LoVo (cell line): ENCODE measurements around the gene ANKLE1.

Experiments
- DNase-seq: peaks from one replicate; pipeline ENCODE4 v3.0.0-alpha.2; 2016; ENCODE audit warnings: low spot score

Gene ANKLE1

DNA sequence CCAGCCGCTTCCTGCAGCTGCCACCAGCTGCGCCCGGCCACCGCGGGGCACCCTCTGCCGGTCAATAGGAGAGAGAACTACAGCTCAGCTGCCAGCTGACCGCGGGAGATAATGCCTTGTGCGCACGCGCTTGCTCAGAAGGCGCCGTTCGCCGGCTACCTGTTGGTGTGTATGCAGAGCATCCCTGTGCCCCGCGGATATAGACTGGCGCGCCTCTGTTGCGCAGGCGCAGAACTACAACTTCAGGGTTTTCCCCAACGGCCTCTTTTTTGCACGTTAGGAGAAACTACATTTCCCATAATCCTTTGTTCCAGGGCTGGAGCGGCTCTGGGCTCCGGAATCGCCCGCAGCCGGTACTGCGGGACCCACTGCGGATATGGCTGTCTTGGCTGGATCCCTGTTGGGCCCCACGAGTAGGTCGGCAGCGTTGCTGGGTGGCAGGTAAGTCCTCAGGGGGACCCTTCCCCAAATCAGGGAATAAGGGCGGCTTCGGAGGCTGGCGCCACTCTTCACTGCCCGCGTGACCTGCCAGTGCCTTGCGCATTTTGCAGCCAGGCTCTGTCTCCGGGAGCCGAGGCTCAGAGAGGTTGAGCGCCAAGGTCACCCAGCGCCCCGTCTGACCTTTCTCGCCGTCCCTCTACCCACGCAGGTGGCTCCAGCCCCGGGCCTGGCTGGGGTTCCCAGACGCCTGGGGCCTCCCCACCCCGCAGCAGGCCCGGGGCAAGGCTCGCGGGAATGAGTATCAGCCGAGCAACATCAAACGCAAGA lies 24.0 kb downstream of the ANKLE1 start, which contains the start of gene MRPL34:
MRPL34 (plus strand) TSS at position 356 of the 768 bp plus-strand sequence; CDS start at position 377, 21 bp downstream.
- DNase-seq = peak; percentile 100

DNA sequence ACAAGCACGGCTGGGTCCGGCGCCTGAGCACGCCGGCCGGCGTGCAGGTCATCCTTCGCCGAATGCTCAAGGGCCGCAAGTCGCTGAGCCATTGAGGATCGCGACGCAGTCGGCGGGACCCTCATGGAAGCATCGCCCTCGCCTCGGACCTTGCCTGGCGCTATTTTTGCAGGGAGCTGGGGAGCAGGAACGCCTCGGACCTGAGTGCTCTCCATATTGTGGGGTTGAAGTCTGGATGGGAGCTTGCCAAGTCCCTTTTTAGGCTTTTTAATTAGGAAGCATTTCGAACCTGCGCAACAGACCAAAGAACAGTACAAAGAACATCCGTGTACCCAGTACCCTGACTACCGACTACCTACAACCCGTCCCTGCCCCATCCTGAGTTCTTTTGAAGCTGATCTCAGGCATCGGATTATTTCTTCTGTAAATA lies 24.6 kb downstream of the ANKLE1 start:
- no peak for DNase-seq

DNA sequence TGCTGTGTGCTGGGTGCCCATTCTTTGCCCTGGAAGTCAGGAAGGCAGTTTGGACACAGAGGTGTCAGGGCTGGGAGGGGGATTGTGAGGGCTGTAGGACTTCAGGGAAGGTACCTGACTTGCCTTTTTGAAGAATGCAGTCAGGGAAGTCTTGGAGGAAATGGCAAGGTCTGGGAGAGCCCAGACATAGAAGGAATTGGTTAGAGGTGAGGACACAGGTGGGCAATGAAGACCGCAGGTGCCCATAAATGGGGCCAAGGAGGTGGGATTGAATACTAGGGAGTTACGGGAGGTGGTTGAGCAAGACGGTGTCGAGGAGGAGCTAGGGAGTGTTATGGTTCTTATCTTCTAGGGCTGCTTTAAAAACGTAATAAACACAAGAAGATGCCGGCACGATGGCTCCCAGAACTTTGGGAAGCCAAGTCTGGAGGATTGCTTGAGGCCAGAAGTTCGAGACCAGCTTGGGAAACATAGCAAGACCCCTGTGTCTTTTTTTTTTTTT lies 26.2 kb downstream of the ANKLE1 start:
- DNase-seq = no peak

DNA sequence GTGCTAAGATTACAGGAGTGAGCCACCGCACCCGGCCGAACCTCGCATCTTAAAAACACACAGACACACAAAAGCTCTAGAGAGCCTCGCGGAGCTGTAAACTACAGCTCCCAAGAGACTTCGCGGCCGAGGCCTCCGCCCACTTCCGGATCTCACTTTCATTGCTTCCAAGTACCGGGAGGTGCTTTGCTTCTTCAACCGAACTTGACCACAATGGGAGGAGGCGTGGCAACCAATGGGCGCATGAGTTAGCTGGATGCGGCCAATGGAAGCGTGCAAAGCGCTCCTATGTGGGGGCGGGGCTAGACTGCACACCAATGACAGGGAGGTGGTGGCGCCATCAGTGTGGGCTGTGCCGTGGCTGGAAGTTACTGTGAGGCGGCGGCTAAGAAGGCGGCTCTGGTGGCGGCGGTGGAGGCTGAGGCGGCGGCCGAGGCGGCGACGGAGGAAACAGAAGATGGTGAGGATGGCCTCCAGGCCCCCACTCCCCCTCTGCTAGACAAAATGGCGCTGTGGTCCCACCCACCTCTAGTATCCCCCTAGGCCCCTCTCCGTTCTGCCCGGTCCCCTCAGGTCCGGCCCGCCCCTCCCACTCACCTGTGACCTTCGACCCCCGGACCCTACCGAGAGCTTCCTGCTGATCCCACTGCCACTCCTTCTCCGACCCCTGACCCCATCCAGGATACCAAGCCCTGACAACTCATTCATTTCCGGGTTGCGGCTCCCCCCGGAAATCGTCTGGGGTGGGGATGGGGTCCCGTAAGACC lies 27.7 kb downstream of the ANKLE1 start, which contains the start of gene DDA1:
DDA1 (plus strand) TSS at position 366 of the 767 bp plus-strand sequence; CDS start at position 458, 92 bp downstream.
- DNase-seq = peak; percentile 99

DNA sequence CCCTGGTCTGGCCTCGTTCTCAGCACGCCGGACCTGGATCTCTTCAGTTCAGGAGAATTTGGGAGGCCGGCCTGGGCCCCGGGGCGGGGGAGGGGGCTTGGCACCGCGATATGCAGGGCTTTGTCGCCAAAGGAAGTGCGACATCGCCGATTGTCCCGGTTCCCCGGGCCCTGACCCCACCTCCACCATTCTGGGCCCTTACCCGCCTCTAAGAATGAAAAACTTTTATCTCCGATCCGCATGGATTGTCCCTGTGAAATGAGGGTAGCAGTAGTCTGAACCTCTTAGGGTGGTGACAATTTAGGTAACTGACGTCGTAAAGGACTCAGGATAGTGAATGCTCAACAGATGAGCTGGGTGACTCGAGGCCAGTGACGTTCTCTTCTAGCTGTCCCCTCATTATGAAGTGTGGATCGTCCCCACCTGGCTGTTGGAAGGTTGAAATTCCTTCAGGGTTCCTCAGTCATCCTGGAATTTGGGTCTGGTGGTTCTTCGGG lies 28.3 kb downstream of the ANKLE1 start:
- no peak for DNase-seq

DNA sequence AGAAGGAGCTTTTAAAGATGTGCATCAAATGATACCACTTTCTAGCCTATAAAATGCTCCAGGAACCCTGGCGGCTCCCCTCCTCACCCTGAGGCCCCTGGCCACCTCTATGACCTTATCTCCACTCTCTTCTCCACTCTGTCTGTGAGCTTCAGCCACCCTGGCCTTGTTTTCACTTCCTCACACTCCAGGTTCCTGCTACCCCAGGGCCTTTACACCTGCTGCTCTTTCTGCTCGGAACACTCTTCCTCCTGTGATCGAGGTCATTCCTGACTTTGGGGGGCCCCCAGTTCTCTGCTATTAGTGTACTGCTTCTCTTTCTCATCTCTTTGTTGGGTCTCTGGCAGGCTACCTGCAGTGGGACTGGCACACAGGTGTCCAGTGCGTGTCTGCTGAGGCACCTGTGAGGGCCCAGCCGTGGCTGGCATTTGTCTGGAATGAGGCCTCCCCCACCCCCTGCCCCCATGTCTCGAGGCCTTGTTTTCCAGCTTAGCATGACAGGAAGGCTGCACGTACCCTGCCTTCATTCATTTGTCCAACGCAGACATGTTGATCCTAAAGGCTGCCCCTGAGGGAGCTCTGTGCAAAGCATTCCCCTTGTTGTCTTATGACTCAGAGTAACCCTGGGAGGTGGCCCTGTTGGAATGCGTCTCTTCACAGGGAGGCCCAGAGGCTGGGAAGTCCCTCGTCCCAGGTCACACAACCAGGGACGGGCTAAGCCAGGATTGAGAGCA lies 29.9 kb downstream of the ANKLE1 start:
- DNase-seq = no peak

DNA sequence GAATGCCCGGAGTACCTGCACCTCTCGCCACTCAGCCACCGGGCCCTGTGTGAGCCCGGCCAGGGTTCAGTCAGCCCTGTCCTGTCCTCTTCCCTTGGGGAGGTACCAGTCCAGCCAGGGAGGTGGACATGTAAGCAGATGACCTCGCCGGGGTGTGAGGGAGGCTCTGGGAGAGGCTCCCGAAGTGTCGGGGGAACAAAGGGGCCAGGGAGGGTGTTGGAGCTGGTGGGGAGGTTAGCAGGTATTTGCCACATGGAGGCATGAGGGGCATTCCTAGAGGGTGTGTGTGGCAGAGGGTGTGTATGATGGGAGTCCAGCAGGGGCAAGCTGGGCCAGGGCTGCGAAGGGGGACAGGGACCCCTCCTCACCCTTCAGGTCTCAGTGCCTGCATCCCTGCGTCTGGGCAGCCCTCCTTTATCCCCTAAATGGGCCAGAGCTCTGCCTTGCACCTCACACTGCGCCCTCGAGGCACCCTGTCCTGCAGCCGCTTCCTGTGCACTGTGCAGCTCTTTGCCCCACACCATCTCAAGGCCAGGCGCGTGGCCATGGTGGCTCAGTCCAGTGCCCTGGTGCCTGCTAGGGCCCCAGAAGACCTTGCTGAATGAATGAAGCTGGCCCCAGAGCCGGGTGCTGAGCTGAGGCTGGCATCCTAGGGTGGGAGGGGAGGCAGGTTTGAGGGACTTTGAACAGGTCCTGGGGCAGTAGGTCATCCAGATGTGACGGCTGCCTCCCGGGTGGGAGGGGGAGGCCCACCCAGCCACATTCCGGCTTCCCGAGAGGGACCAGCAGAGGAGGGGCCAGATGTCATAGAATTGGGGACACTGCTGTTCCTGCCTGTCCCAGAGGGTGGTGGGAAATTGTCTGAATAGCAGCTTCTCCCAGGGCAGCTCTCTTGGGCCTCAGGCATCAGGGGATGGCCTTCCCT lies 30.8 kb downstream of the ANKLE1 start:
- DNase-seq = no peak

DNA sequence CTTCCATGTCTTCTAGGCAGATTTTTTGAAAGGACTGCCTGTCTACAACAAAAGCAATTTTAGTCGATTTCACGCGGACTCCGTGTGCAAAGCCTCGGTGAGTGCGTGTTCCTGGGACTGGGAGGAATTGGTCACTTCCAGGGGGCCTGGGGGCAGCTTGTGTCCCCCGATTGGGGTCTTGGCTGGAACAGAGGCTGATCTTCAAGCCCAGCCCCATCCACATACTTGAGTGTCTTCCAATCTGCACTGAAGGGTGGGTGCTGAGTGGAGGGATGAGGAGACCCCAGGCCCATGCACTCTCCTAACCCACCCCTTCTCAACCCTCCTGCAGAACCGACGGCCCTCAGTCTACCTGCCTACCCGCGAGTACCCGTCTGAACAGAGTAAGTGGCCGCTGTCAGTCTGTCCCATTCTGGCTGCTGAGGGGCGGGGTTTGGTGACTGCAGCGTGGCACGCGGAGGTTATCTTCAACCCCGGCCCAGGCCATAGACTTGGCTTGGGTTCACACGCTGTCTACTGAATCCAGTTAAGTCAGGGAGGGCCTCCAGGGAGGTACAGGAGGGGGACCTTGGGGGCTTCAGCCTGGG lies 32.4 kb downstream of the ANKLE1 start:
- DNase-seq = no peak

DNA sequence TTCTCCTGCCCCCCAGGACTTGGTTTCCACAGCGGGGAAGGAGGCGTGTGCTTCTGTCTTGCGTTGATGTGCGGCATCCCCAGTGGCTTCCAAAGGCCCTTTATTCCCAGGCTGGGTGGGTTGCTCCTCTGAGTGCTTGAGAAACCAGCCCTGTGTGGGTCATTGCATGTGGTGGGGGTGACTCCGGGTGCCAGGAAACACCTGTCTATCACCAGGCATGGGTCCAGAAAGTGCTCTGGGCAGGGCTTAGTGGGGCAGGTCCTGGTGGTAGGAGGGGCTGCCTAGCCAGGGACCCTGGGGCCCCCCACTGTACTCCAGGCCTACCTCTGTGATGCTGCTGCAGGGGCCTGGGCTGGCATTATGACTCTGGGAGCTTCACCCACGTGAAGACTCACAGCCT lies 37.3 kb downstream of the ANKLE1 start:
- DNase-seq = no peak

DNA sequence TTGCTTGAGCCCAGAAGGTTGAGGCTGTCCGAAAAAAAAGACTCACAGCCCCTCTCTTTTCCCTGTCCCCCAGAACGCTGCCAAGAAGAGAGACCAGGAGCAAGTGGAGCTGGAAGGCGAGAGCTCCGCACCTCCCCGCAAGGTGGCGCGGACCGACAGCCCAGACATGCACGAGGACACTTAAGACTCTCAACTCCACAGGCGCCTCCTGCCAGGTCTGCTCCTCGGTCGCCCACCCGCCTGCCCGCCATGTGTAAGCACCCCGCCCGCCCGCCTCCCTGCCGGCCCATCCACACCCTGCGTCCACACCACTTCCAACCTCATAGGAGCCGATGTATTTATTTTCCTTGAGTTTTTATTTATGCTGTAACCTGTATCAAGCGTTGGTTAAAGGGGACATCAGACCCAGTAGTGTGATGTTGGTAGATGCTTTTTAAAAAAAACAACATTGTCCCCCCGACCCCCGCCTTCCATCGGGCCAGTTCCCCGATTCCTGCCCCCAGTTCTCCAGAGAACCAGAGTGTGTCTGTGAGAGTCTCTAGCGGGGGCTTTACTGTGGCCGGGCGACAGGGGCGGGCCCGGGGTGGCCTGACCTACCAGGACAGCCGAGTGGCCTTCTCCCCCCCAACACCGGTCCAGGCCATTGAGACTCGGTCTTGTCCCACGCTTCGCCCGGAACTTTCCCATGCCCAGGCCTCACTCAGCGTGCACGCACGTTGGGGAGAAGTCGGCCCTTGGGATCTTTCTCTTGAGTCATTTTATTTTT lies 38.0 kb downstream of the ANKLE1 start:
- DNase-seq = no peak

DNA sequence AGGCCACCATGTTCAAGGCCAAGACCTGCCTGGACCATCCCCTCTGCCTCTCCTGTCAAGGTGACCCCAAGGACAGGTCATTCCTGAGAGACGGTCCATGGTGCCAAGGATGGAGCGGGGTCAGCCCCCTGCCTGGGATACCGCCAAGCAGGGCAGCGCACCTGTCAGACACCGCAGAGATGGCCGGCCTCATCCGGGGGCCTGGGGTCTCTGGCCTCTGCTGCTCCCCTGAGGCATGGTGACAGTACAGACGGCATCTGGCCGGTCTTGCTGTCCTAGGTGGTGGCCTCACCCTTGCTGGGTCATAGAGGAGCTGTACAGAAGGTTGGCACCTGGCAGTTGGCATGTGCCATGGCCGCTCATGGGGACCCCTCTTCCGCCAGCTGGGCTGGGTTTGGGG lies 38.7 kb downstream of the ANKLE1 start:
- DNase-seq = no peak

DNA sequence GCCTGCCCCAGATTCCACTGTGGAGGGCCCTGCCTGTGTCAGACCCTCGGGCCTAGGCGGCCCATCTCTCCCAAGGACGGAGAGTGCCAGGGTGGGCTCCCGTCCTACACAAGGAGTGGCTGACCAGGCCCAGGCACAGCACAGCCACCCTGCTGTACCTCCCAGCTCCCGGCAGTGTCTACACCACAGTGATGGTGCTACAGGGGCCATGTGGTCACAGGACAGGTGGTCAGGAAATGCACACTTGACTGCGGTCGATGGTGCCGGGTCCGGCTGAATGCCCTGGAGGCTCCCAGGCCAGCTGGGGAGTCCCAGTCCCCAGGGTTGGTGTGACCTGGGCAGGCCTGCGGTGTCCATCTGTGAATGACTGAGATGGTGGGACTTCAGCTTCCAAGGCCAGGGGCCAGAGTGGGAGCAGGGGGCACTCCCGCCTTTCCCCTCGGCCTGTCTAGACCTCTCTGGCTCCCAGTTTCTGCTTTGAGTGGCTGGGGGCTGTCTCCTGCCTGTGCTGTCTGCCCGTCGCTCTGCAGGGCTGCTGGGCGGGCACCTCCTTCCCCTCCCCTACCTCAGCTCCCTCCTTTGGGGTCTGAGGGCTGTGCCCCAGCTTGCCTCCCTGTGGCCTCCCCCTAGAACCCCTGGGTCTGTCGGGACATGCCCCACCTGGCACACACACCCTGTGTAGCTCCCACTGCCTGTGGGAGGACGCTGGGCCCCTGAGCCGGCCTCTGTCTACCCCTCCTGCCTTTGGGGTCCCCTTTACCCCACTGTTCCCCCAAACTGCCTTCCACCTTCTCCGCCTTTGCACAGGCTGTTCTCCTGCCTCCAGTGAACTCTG lies 40.2 kb downstream of the ANKLE1 start:
- no peak for DNase-seq

DNA sequence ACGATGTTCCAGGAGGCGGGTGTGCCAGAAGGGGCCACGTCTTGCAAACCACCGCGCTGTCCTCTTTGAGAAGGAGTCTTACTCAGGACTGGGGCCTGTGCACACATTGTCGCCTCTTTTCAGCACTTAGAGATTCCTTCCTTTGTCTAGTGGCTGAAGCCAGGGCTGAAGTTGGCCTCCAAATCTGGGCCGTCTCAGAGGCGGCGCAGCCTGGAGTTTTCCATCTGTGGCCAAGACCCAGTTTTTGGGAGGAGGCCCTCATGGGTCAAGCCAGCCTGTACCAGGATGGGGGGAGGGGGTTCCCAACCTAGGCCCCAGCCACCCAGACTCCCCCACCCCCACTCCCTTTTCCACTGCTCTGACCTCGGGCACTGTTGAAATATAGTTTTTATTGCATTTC lies 41.2 kb downstream of the ANKLE1 start:
- no peak for DNase-seq

DNA sequence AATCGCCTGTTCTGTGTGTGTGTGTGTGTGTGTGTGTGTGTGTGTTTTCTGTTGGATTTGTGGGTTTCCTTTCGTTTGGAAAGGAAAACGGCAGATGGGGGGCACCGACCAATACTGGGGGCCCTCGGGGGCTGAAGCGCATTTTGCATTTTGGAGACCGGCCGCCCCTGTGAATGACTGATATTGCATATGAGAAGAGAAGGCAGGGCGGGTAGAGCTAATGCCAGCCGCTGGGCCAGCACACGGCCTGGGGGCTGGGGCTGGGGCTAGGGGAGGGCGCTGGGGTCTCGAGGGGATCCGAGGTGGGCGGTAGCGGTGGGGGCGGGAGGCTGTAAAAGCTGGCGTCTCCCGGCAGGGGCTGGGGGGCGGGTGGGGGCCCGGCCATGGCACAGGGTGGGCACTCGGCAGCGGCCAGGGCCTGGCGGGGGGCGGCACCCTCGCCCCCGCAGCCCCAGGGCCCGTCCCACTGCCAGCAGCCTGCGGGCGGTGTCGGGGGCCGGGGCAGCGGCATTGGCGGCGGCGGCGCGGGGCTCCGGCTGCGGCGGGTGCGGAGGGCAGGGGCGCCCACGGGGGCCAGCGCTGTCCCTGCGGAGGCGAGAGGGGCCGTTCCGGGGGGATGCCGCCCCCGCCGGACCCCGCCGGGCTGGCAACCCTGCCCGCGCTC lies 41.7 kb downstream of the ANKLE1 start:
- no peak for DNase-seq

DNA sequence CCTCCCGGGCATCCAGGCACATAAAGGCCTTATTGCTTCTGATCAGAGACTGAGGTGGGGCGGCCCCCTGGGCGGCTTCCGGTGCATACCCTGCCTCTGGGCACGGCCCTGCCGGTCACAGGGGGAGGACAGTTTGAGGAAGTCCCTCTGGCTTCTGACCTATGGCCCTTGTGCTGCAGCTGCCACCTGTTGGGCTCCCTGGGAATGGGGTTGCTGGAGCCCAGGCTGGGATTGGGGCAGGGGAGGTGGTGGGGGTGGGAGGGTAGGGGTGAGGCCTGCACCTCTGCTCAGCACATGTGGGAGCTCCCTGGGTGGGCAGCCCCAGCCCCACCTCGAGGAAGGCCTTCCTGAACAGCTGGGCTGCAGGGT lies 42.2 kb downstream of the ANKLE1 start:
- DNase-seq = no peak

DNA sequence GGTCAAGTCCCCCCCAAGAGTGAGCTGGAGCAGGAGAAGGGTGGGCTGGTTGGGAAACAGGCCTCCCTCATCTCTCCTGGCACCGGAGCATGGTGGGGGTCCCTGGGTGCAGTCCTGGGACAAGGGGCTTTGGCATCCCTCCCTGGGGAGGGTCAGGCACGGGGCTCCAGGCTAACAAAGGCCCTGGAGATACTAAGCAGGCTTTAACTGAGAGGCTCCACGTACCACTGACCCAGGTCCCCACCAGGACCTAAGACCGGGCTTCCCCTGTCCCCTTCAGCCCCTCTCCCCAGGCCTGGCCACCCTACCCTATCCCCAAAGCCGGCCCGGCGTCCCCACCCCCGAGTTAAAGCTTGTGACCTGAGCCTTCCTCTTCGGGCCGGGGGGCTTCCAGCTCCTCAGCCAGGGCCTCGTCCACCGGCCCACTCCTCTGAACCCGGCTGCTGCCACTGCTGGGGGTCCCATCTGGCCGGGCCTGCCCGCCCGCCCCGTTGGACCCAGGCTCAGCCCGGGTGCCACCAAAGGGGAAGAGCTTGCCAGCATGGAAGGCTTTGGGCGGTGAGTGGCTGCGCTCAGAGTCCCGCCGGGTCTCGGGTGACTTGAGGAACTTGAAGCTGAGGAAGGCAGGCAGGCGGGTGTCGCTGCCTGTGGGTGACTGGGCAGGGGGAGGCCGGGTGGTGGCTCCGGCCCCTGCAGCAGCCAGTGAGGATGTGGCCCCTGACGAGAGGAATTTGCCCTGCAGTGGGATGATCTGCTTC lies 42.8 kb downstream of the ANKLE1 start:
- DNase-seq = no peak

DNA sequence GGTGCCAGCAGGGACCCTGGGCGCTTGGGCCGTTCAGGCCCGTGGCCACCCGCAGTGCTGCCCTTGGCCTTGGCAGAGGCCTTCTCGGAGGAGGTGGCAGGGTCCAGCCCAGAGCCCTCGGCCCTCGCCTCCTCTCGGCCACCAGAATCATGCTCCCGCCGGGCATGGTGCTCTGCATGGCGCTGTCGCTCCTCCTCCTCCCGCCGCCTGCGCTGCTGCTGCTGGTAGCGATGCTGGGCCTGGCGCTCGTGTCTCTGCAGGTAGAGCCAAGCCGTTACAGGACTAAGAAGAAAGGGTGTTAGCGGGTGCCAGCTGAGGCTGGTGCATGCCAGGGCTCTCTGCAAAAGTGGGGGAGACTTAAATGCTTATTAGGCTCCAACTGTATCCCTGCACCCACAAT lies 43.4 kb downstream of the ANKLE1 start:
- DNase-seq = no peak
